GM10847 (cell line): ENCODE results near the gene TUBB1.
A peak's percentile ranks its signal among the peaks of the same experiment; 100 is the strongest.

Experiments
- POLR2A ChIP-seq: IDR thresholded peaks from 2 replicates; pipeline ENCODE4 v1.6.1; 2011; ENCODE audit not compliant: insufficient read length; ENCODE audit errors: extremely low read depth

TUBB1 gene

DNA sequence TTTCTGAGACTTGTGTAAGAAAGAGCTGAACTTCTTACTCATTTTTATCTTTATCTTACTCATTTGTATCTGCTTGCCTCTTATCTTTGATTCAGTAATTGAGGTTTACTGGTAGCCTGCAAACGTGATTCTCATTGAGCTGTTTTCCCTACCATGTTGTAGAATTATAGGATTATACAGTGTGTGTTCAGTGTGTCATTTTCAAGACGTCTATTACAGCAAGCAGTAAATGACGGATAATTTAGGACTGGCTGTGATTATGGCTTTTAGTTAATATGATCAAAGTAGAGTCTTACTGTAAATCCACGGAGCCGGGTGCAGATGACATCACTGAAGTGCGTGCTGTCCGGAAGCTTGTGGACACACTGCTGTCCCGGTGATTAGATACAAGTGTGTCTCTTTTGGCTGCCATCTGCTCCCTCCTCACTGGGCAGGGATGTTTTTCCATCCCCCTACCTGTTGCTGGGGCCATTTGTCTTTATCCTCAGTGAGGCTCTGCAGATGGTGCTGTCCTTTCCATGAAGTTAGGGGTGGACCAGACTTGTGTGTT is 32.2 kb upstream of the TUBB1 start:
- TF ChIP-seq POLR2A = no peak

DNA sequence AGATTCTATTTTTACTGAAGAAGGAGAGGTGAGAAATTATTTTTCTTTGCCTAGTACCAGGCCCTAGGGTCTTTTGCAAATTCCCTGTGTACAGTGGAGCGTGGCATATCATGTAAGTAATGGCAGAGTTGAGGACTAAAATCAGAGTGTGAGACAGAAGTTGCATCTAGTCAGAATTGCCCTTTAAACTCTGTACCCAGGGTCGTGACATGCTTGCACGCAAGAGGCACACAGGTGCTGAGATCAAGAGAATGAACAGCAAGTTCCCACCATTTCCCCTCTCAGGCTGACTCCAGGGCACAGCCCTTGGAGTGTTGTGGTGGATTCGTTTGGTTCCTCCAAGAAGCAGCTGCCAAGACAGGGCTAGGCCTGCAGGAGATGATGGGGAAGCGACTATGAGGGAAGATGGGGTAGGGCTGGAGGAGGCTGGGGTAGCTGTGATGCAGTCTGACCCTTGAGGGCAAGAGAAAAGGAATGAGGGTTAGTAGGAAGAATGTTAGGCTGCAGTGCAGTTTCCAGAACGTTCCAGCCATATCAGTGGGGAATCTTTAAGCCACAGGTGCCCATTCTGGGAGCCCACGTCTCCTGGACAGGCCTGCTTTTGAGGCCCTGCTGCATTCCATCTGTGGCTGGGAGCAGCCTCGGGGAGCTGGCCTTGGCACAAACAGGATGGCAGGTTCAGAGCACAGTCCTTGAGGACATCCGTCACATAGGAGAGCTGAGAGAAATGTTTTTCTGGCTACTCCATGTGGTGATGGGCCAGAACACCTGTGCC is 31.3 kb upstream of the TUBB1 start:
- TF ChIP-seq POLR2A = no peak

DNA sequence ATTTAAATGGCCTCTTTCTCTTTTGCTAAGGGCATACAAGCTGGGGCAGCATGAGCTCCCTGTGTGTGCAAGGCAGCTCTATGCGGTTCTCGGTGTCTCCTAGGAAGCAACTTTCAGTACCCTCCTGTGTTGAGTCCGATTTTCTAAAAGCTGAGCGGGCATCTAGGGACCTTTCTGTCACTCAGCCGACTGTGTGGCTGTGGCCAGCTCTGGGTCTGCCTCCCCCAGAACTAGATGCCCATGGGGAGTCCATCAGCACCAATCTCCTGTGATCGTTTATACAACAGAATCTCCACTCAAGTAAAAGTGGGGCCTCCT is 30.7 kb upstream of the TUBB1 start:
- no peak for TF ChIP-seq POLR2A

DNA sequence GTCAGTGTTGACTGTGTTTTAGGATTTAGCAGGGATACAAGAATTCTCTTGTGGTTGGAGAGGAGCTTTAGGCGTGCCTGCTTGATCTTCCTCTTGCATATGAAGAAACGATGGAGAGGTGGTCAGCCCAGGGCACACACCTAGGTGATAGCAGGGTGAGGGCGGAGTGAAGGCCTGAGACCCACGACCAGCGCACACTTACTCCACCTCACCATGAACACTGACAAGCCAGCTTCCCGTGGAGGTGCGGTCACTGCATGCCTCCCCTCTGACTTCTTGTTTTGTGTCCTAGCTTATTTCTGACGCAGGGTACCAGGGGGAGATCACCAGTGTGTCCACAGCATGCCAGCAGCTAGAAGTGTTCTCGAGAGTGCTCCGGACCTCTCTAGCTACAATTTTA is 30.0 kb upstream of the TUBB1 start:
- no peak for TF ChIP-seq POLR2A

DNA sequence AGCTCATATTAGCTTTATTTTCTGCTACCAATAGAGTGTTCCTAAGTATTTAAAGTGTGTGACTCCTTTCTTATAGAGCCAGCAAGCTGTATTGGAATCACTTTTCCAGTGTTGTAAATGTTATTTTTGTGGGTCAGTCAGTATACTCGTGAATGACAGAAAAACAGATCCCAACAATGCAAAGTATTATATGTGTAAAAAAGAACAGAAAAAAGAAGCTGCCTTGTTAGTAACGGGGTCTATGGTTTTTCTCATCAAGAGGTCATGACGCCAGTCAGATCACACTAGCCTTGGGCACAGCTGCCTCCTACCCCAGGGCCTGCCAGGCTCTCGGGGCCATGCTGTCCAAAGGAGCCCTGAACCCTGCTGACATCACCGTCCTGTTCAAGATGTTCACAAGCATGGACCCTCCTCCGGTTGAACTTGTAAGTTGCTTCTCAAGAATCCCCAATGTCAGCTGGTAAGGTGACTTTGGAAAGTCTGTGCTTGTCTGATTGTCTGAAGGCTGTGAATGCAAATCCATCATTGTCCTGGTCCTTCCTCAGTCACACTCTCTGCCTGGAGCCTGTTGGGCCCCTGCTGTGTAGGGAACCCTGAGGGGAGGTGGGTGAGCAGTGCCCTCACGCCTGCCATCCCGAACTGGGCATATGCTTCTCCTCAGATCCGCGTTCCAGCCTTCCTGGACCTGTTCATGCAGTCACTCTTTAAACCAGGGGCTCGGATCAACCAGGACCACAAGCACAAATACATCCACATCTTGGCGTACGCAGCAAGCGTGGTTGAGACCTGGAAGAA is 28.4 kb upstream of the TUBB1 start:
- TF ChIP-seq POLR2A = no peak

DNA sequence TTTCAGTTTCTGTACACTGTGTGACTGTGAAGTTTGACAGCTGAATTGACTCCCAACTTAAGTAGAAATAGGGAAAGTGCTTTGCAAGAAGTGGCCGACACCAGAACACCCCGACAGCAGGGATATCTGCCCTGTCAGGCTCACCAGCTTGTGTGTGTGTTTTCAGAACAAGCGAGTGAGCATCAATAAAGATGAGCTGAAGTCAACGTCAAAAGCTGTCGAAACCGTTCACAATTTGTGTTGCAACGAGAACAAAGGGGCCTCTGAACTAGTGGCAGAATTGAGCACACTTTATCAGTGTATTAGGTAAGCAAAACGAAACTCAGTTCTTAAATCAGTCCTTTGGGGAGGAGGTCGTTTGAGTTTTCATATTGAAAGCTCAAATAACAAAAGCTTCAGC is 27.5 kb upstream of the TUBB1 start:
- no peak for TF ChIP-seq POLR2A

DNA sequence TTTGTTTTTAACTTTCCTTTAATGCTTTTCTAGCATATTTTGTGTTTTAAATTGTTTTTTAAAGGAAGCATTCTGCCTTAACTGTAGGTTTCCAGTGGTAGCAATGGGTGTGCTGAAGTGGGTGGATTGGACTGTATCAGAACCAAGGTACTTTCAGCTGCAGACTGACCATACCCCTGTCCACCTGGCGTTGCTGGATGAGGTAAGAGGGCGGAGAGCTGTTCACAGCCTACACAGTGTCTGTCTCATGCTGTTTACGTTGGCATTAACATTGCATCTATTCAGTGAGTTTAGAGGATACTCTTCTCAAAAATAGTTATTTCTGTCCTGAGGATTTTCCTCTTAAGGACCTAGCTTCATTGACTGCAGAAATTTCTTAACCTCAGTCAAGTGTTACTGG is 26.3 kb upstream of the TUBB1 start:
- TF ChIP-seq POLR2A = no peak

DNA sequence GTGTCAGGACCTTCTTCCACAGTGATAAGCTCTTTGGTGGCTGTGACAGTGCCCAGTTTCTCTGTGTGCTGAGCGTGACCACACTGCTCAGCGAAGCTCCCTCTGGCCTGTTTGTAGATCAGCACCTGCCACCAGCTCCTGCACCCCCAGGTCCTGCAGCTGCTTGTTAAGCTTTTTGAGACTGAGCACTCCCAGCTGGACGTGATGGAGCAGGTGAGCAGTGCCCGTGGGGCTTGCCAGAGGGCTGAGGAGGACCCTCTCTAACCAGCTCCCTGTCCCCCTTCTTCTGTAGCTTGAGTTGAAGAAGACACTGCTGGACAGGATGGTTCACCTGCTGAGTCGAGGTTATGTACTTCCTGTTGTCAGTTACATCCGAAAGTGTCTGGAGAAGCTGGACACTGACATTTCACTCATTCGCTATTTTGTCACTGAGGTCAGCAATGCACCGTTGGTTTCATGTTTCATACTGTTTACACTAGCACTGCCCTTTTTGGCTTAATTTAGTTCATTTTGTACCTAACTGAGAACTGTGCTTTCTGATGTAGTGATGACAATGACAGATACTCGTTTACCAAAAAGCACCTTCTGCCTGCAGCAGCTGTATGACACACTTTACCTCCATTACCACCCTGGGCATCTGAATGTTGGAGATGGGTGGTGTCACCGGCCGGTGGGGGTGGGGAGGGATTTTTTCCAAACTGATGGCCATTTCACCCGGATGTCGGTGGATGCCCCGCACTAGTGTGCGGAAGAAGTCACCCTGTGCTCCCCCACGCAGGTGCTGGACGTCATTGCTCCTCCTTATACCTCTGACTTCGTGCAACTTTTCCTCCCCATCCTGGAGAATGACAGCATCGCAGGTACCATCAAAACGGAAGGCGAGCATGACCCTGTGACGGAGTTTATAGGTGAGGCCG is 25.6 kb upstream of the TUBB1 start:
- TF ChIP-seq POLR2A = peak; percentile 11

DNA sequence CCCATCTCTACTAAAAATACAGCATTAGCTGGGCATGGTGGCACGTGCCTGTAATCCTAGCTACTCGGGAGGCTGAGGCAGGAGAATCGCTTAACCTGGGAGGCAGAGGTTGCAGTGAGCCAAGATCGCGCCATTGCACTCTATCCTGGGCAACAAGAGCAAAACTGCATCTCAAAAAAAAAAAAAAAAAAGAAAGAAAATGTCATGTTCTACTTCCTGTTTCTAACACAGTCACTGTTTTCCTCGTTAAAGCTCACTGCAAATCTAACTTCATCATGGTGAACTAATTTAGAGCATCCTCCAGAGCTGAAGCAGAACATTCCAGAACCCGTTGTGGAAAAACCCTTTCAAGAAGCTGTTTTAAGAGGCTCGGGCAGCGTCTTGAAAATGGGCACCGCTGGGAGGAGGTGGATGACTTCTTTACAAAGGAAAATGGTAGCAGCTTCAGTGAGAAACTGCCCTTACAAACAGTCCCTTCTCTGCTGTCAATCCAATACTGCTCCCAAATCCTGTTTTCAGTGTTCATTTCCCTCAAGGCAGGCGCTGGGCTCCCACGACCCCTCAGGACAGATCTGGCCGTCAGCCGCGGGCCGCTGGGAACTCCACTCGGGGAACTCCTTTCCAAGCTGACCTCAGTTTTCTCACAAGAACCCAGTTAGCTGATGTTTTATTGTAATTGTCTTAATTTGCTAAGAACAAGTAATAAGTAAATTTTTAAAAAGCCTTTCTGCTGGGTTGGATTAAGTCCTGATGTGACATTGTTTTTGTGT is 24.7 kb upstream of the TUBB1 start:
- TF ChIP-seq POLR2A = no peak

DNA sequence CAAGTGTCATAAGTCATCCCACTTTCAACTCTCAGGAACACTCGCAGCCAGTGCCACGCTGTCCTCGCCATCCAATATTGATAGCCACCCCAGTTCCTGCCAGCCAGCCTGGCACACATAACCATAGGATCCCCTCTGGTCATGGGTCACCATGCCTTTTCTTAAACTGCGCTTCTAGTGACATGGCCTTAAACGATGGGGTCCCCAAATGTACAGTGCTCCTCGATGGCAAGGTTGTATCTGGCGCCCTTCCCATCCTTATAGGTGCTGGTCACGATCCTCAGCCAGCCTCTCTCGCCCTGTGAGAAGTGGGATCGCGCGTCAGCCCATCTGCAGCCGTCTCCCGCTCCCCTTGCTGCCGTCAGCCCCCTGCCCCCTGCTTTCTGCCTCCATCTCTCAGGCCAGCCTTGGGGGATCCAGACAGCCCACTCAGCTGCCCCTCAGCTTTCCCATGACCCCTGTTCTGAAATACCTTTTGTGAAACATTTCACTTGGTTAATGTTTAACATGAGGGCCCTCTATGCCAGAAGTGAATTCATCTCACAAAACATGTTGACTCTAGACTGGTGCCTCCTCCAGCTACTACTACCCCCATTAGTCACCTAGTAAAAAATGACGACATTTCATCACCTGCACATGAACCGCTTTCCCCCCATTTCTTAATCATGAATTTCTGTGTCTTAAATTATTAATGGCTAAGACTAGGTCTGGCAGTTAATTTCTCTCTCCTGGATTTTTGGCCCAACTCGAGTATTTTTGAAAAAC is 23.6 kb upstream of the TUBB1 start:
- no peak for TF ChIP-seq POLR2A

DNA sequence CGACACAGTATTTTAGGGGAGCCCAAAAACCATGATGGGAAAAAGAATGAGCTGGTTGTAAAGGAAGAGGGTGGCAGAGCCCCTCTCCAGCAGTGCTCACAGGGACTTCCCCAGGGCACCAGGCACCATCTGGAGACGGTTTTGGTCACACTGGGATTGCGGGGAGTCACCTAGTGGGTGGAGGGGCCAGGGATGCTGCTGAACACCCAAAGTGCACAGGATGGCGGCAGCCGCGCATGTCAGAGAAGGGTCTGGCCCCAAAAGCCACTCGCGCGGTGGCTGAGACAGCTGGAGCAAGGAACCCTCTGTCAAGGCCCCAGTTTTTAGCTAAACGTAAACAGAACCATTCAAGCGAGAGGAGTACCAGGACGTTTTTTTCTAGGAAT is 23.0 kb upstream of the TUBB1 start:
- no peak for TF ChIP-seq POLR2A

DNA sequence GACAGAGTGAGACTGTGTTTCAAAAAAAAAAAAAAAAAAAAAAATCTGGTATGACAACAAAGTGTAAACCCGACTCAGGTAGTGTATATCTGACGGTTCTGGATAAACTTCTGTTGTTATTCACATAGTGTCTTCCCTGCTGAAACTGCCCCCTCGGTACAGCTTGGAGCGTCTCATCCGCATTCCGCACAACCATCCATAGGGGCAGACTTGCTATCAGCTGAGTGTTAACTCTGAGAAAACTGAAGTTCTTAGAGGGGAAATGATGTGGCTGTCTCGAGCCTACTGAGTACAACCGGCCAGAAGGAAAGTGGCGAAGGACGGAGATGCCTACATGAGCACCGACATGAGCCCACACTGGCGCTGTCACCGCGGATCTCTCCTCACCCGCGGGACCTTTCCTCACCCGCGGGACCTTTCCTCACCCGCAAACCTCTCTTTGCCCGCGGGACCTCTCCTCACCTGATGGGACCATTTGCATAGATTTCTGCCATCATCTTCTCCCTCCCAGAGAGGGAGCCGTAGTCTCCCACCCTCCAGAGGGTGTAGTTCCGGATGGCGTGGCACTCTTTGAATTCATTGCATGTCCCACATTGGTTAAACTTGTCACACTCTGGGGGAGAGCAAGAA is 22.0 kb upstream of the TUBB1 start:
- TF ChIP-seq POLR2A = no peak

DNA sequence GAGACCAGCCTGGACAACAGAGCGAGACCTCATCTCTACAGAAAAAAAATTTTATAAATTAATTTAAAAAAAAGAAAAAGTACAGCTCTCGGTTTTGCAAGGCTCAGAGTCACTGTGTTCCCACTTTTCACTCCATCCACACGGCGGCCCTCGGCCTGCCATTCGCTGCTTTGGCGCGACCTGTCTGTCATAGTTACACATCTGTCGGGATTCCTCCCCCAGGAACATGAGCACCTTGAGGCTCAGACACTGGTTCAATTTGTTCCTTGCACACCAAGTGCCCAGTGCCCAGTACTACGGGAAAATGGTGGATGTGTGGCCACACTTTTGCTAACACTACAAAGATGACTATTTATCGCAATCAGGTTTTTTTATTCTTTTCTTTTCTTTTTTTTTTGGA is 20.6 kb upstream of the TUBB1 start:
- no peak for TF ChIP-seq POLR2A

DNA sequence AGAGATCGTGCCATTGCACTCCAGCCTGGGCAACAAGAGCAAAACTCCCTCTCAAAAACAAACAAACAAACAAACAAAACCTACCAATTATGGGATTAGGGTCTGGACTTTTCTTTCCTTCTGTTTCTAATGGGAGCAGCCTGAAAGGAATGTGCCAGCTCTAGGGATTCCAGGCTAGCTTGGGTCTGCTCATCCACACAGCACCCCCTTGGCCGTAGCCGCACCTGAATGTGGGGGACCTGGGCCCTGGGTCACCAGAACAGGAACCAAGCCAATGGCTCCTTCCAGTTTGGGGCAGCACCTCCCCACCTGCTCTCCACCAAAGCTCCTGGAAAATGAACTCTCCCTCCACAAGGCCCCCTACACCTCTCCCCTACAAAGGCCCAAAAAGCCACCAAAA is 18.9 kb upstream of the TUBB1 start:
- TF ChIP-seq POLR2A = no peak
